ENCODE measurements around the gene FLAD1. TPM values are rescaled to one million over a fixed set of nuclear protein-coding genes. Genes with fewer than 3 reads are reported as not detected.

FLAD1 gene
- total RNA-seq (2021; ENCODE audit: unreplicated experiment) (58.4 TPM), Bru-seq, nascent RNA (percentile 85 among the genes with signal in this experiment), BruChase-seq, experiment 1, labeled RNA remaining after a 6-hour chase (percentile 87 among the genes with signal in this experiment), BruChase-seq, experiment 2, labeled RNA remaining after a 2-hour chase (percentile 88 among the genes with signal in this experiment)
- polyA plus RNA-seq (2012): 49.9 and 53.7 TPM in 2 replicates
- long read RNA-seq, transcript FLAD1-201 (7 exons, 2,160 nt): minor isoform, 8 of 71 reads
- long read RNA-seq, transcript FLAD1-203 (8 exons, 1,730 nt): major isoform, 28 of 71 reads
- long read RNA-seq, partial matches to known transcripts: 23 of 71 reads
- long read RNA-seq, other reads (novel, unspliced or antisense): 11 of 71 reads

DNA sequence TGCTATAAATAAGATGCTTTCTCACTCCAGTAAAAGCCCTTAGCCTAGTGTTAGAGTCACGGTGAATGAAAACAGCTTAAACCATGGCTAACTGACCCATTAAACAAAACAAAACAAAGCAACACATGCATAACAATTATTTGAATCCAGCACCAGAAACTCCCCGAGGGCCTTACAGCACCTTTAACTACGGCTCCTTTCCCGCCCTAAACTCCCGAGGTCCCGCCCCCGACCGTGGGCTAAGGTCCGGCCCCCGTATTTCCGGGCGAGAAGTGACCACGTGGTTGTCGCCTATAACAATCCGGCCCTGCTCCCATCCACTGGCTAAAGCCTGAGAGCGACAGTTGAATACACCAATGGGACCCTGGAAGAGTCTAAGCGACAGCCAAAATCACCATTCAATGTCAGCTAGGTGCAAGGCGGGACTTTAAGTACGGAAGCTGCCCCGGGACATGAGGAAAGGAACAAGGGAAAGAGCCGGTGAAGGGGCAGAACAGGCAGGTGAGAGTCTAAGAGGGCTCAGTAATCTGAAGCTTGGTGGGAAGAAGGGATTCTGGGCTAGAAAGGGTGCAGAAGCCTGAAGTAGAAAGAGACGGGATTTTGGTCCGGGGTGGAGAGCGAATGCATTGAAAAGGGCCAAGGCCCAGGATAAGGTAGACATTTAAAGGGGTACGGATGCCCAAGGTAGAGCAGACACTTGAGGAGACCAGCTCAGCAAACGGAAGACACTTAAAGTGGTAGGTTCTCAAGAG is at the start of gene FLAD1:
TSS of gene FLAD1 (plus strand) at position 448 of the 752 bp plus-strand sequence. CDS start 351 bp downstream, outside the sequence.
- Histone ChIP-seq H3K27ac (ENCODE audit: low read depth, low read length) (peak within 1 kb of the TSS; percentile 70), H3K27me3 (ENCODE audit: insufficient read depth, low read length) (no peaks in the 10 kb centered on the region), H3K4me2 (ENCODE audit: low read length) (peak within 1 kb of the TSS; percentile 93), H3K79me2 (ENCODE audit: insufficient read depth, low read length) (peaks cover 75% of the 10 kb centered on the region), H3K4me1 (ENCODE audit: control insufficient read depth in 1 of 2, insufficient read depth in 2 of 2, low read length in 2 of 2) (peaks cover 10 to 29% of the 10 kb centered on the region in 2 experiments; a peak in 3 of 4 replicates), H3K9me2 (ENCODE audit: insufficient read depth) (no peaks in the 10 kb centered on the region), H2AFZ (ENCODE audit: low read depth, low read length, poor library complexity, severe bottlenecking) (no peak within 1 kb of the TSS), H4K20me1 (ENCODE audit: insufficient read depth) (no peaks in the 10 kb centered on the region), H3K9ac (ENCODE audit: low read length) (peak within 1 kb of the TSS; percentile 90), H3K36me3 (ENCODE audit: control insufficient read depth in 1 of 2, insufficient read depth in 2 of 2, low read length in 2 of 2) (peaks cover 18 to 25% of the 10 kb centered on the region in 2 experiments), H3K9me3 (ENCODE audit: control insufficient read depth in 1 of 2, insufficient read depth in 1 of 2, low read depth in 1 of 2, low read length in 2 of 2) (no peaks in the 10 kb centered on the region), H3K4me3 (replicated peaks in 1 of 2; ENCODE audit: low read depth in 1 of 2, low read length in 2 of 2) (peak within 1 kb of the TSS; percentile 84 to 92)
- intact Hi-C loops (cut with micrococcal nuclease): no loop called here
- peak; percentile 100 for DNase-seq (ENCODE audit: low read depth, low spot score)
- BruUV-seq (replicated peaks): no TSS peak
- RAD21 ChIA-PET (ENCODE audit: low non-redundant PET in 1 of 2, low total read pairs in 2 of 2, uncharacterized antibody in 2 of 2, unreplicated experiment in 2 of 2): no interaction called here
- peak; percentile 99 for ATAC-seq
- TF ChIP-seq YY1 (IDR thresholded peaks at IDR 0.05; ENCODE audit: extremely low read depth, insufficient replicate concordance, low read depth, low read length) (no peak), CEBPB (IDR thresholded peaks at IDR 0.05; ENCODE audit: low read depth) (no peak), ZFX (IDR thresholded peaks at IDR 0.05) (peak; percentile 29; the same call in 1 of the 2 replicates), TCF7L2 (IDR thresholded peaks at IDR 0.05; ENCODE audit: borderline replicate concordance, extremely low read depth, insufficient read depth, insufficient read length) (peak; percentile 22), POLR2A (IDR thresholded peaks at IDR 0.05; ENCODE audit: borderline replicate concordance, extremely low read depth, insufficient read depth, insufficient read length) (peak; percentile 77), POLR2AphosphoS5 (IDR thresholded peaks at IDR 0.05; ENCODE audit: low read depth, low read length) (peak; percentile 76), EGR1 (IDR thresholded peaks at IDR 0.05; ENCODE audit: low read depth) (no peak)
- TF ChIP-seq, protein P1, sequence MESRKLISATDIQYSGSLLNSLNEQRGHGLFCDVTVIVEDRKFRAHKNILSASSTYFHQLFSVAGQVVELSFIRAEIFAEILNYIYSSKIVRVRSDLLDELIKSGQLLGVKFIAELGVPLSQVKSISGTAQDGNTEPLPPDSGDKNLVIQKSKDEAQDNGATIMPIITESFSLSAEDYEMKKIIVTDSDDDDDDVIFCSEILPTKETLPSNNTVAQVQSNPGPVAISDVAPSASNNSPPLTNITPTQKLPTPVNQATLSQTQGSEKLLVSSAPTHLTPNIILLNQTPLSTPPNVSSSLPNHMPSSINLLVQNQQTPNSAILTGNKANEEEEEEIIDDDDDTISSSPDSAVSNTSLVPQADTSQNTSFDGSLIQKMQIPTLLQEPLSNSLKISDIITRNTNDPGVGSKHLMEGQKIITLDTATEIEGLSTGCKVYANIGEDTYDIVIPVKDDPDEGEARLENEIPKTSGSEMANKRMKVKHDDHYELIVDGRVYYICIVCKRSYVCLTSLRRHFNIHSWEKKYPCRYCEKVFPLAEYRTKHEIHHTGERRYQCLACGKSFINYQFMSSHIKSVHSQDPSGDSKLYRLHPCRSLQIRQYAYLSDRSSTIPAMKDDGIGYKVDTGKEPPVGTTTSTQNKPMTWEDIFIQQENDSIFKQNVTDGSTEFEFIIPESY (IDR thresholded peaks at IDR 0.05; ENCODE audit: extremely low read depth, insufficient replicate concordance, low read length): peak; percentile 90
- CTCF ChIA-PET: interaction anchor here (1.1 to 3.2 kb wide), 6 partner anchors 9 to 210 kb away, joined by 3 to 25 read pairs (median 4); partner anchors contain the start of genes CKS1B and LENEP
- POLR2A ChIA-PET: interaction anchor here (0.8 to 3.7 kb wide), 6 partner anchors 8 to 56 kb away, joined by 3 to 46 read pairs (median 4); partner anchors contain the start of genes LENEP, PMVK and SHC1

All from HCT116 (cell line).